Panc1 (cell line): ENCODE measurements around the gene KAZN. TPM values are rescaled to one million over a fixed set of nuclear protein-coding genes. Genes with fewer than 3 reads are reported as not detected.

ENCODE experiments used
- ATAC-seq: fragments of 200-7000 bp; cut with Tn5 transposase; 2 replicates; pipeline ENCODE4 v1.9.1; 2020; ENCODE audit warnings: mild to moderate bottlenecking, moderate library complexity
- BruUV-seq: library from RNA; stranded (reverse); fragments of 400-500 nt; replicated peaks from 2 replicates; lab custom pipeline; 2021; lab: Mats Ljungman, UMichigan
- CTCF ChIA-PET: fragments of 300-600 bp; sonication (Branson Sonifier 250); formaldehyde crosslinking; loops from one replicate; lab custom pipeline; 2022; ENCODE audit warnings: antibody characterized with exemption; lab: Charles Lee
- POLR2A ChIA-PET: fragments of 300-600 bp; sonication (Branson Sonifier 250); formaldehyde crosslinking; loops from one replicate; lab custom pipeline; 2022; ENCODE audit warnings: antibody characterized with exemption; lab: Charles Lee
- DNase-seq: peaks from one replicate; pipeline ENCODE4 v3.0.0-alpha.2; 2010; ENCODE audit warnings: low read depth, low spot score
- H3K27ac ChIP-seq: 2 replicates; pipeline ENCODE4 v1.5.1; 2011; ENCODE audit warnings: mild to moderate bottlenecking, low read length, inconsistent platforms
- H3K27me3 ChIP-seq: fragments of 200-500 bp; sonication (Bioruptor generic); 2 replicates; pipeline ENCODE4 v1.6.0; 2014; ENCODE audit warnings: low read length, inconsistent platforms; ENCODE audit not compliant: control insufficient read depth, insufficient read depth
- H3K36me3 ChIP-seq: fragments of 200-500 bp; sonication (Bioruptor generic); 2 replicates; pipeline ENCODE4 v1.5.1; 2014; ENCODE audit warnings: inconsistent platforms, mild to moderate bottlenecking, low read length, moderate library complexity; ENCODE audit not compliant: control insufficient read depth, insufficient read depth
- H3K4me1 ChIP-seq: 2 replicates; pipeline ENCODE4 v1.5.1; 2011; ENCODE audit warnings: inconsistent platforms, mild to moderate bottlenecking, low read length, moderate library complexity; ENCODE audit not compliant: control insufficient read depth, insufficient read depth
- H3K4me3 ChIP-seq, 2 experiments: 2 replicates each; pipeline ENCODE4 v1.5.1; 2011 to 2012; ENCODE audit warnings: low read depth in 2 of 2, low read length in 2 of 2, mild to moderate bottlenecking in 2 of 2, inconsistent platforms in 1 of 2, moderate library complexity in 1 of 2
- H3K9me3 ChIP-seq: fragments of 200-500 bp; sonication (Bioruptor generic); 2 replicates; pipeline ENCODE4 v1.5.1; 2014; ENCODE audit warnings: low read depth, mild to moderate bottlenecking, inconsistent platforms, low read length, moderate library complexity; ENCODE audit not compliant: control insufficient read depth, insufficient read depth
- CTCF ChIP-seq: fragments of 450-650 bp; IDR thresholded peaks from 2 replicates; pipeline ENCODE4 v1.5.1; 2017; ENCODE audit warnings: mild to moderate bottlenecking
- POLR2AphosphoS5 ChIP-seq: IDR thresholded peaks from 2 replicates; pipeline ENCODE4 v1.6.1; 2012; ENCODE audit warnings: mild to moderate bottlenecking, low read depth, low read length, moderate library complexity
- SIN3A ChIP-seq: IDR thresholded peaks from 2 replicates; pipeline ENCODE4 v1.6.1; 2012; ENCODE audit warnings: low read depth, mild to moderate bottlenecking, low read length, moderate library complexity, borderline replicate concordance; ENCODE audit not compliant: insufficient read depth
- TCF7L2 ChIP-seq: IDR thresholded peaks from 2 replicates; pipeline ENCODE4 v1.6.1; 2011; ENCODE audit warnings: mild to moderate bottlenecking, low read depth, low read length, inconsistent platforms
- in situ Hi-C: cut with HindIII; loops from 2 replicates; pipeline ENCODE4 v1.10.0; 2016; ENCODE audit warnings: low sequenced_read_pairs, low pct_unique_long_range_greater_than_20kb
- intact Hi-C: fragments of 100-400 bp; cut with micrococcal nuclease; formaldehyde crosslinking; loops from one replicate; pipeline ENCODE4 v1.10.0; 2022; ENCODE audit not compliant: unreplicated experiment
- total RNA-seq: library from RNA; stranded (reverse); gene quantifications from one replicate; pipeline ENCODE4 v1.2.1, GENCODE V29; 2021; ENCODE audit not compliant: unreplicated experiment
- TF ChIP-seq, protein P1 (sequence below), 2 experiments: IDR thresholded peaks; 2 replicates each; pipeline ENCODE4 v1.6.1; 2011 to 2012; ENCODE audit warnings: low read depth in 2 of 2, control low read depth in 1 of 2, low read length in 1 of 2, mild to moderate bottlenecking in 1 of 2, moderate library complexity in 1 of 2; ENCODE audit not compliant: insufficient read depth in 1 of 2

The KAZN gene
- total RNA-seq, 1 experiment from 2014 or later = 6.6 TPM

GRCh38 chr1:14759042-14759818 is 160.7 kb downstream of the KAZN start:
- H3K4me1 ChIP-seq = no peaks in the 10 kb centered on the region
- no peaks in the 10 kb centered on the region for H3K9me3 ChIP-seq
- BruUV-seq = no TSS peak
- no peaks in the 10 kb centered on the region for H3K27me3 ChIP-seq
- in situ Hi-C loops = no loop called here
- ATAC-seq (no peak), DNase-seq (no peak)
- no peak overlapping the region for H3K4me3 ChIP-seq
- ChIA-PET POLR2A (no interaction called here), CTCF (no interaction called here)
- H3K36me3 ChIP-seq = no peaks in the 10 kb centered on the region
- intact Hi-C loops = no loop called here
- H3K27ac ChIP-seq = no peak overlapping the region
- TF ChIP-seq TCF7L2 (no peak), CTCF (no peak), SIN3A (no peak), POLR2AphosphoS5 (no peak)
- TF ChIP-seq, protein P1, sequence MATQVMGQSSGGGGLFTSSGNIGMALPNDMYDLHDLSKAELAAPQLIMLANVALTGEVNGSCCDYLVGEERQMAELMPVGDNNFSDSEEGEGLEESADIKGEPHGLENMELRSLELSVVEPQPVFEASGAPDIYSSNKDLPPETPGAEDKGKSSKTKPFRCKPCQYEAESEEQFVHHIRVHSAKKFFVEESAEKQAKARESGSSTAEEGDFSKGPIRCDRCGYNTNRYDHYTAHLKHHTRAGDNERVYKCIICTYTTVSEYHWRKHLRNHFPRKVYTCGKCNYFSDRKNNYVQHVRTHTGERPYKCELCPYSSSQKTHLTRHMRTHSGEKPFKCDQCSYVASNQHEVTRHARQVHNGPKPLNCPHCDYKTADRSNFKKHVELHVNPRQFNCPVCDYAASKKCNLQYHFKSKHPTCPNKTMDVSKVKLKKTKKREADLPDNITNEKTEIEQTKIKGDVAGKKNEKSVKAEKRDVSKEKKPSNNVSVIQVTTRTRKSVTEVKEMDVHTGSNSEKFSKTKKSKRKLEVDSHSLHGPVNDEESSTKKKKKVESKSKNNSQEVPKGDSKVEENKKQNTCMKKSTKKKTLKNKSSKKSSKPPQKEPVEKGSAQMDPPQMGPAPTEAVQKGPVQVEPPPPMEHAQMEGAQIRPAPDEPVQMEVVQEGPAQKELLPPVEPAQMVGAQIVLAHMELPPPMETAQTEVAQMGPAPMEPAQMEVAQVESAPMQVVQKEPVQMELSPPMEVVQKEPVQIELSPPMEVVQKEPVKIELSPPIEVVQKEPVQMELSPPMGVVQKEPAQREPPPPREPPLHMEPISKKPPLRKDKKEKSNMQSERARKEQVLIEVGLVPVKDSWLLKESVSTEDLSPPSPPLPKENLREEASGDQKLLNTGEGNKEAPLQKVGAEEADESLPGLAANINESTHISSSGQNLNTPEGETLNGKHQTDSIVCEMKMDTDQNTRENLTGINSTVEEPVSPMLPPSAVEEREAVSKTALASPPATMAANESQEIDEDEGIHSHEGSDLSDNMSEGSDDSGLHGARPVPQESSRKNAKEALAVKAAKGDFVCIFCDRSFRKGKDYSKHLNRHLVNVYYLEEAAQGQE (IDR thresholded peaks at IDR 0.05; ENCODE audit: insufficient read depth in 1 of 2, low read depth in 2 of 2, low read length in 1 of 2) = no peak

DNA sequence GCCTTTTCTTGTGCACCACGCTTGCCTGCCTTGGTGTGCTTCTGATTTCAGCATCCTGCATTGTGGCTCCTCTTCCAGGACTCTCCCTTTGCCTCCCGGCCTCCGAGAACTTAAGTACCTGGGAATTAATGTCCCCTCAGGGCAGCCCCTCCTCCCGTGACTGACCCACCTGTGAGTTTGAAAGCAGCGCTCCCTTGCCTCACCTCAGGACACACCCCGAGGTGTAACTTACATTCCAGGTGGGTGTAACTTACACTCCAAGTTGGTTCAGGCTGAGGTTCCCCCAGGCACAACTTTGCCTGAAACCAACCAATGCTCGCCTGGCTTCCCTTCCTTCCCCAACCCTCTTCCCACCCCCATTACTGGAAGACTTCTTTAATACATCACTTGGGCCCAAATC is 161.4 kb downstream of the KAZN start:
- Histone ChIP-seq H3K4me1 (no peaks in the 10 kb centered on the region), H3K27ac (no peak overlapping the region), H3K27me3 (no peaks in the 10 kb centered on the region), H3K36me3 (no peaks in the 10 kb centered on the region), H3K4me3 (no peak overlapping the region), H3K9me3 (no peaks in the 10 kb centered on the region)
- ChIA-PET POLR2A (no interaction called here), CTCF (no interaction called here)
- TF ChIP-seq TCF7L2 (no peak), CTCF (no peak), POLR2AphosphoS5 (no peak), SIN3A (no peak)
- TF ChIP-seq, protein P1 (IDR thresholded peaks at IDR 0.05; ENCODE audit: insufficient read depth in 1 of 2, low read depth in 2 of 2, low read length in 1 of 2) = no peak
- no peak for DNase-seq
- no peak for ATAC-seq
- BruUV-seq = no TSS peak
- in situ Hi-C loops = no loop called here
- intact Hi-C loops = no loop called here
